Sigmoid colon (tissue), 7 donors: Measurements from ENCODE around the gene NLGN1. TPM values are rescaled to one million over a fixed set of nuclear protein-coding genes. Genes with fewer than 3 reads are reported as not detected.

Experiments
- DNase-seq: peaks from one replicate; pipeline ENCODE4 v3.0.0-alpha.2; 2019
- H3K27ac ChIP-seq, 4 donors: fragments of 200-600 bp; sonication (generic); one replicate each; pipeline ENCODE4 v1.5.1; 2016 to 2019; ENCODE audit warnings: mild to moderate bottlenecking in 1 of 4
- H3K27me3 ChIP-seq, 3 donors: fragments of 200-600 bp; sonication (generic); one replicate each; pipeline ENCODE4 v1.5.1; 2019; ENCODE audit warnings: mild to moderate bottlenecking in 1 of 3
- H3K36me3 ChIP-seq, 4 donors: fragments of 200-600 bp; sonication (generic); one replicate each; pipeline ENCODE4 v1.5.1; 2016 to 2019
- H3K4me1 ChIP-seq, 4 donors: fragments of 200-600 bp; sonication (generic); one replicate each; pipeline ENCODE4 v1.5.1; 2017 to 2019
- H3K4me3 ChIP-seq, 4 donors: fragments of 200-600 bp; sonication (generic); one replicate each; pipeline ENCODE4 v1.5.1; 2017 to 2019; ENCODE audit warnings: mild to moderate bottlenecking in 2 of 4, moderate library complexity in 1 of 4
- H3K9me3 ChIP-seq, 4 donors: fragments of 200-600 bp in 3 of 4; sonication (generic) in 3 of 4; one replicate each; pipeline versions ENCODE4 v1.5.1 to v1.6.1; 2013 to 2019
- EP300 ChIP-seq, 4 donors: sonication (generic); formaldehyde crosslinking; IDR thresholded peaks; one replicate each; pipeline ENCODE4 v1.6.1; 2017; ENCODE audit warnings: antibody characterized with exemption in 4 of 4
- POLR2A ChIP-seq, 2 donors: fragments of 450-650 bp; IDR thresholded peaks; one replicate each; pipeline ENCODE4 v1.6.1; 2016; ENCODE audit warnings: antibody characterized with exemption in 2 of 2, mild to moderate bottlenecking in 2 of 2, moderate library complexity in 2 of 2
- POLR2AphosphoS5 ChIP-seq, 4 donors: sonication (generic); formaldehyde crosslinking; IDR thresholded peaks; one replicate each; pipeline ENCODE4 v1.6.1; 2017; ENCODE audit warnings: antibody characterized with exemption in 4 of 4
- WGBS, 2 donors: extraction: QIAGEN DNeasy Blood & Tissue Kit; methylation state at CpG; one replicate each; pipeline ENCODE4 v1.1.7; 2013; 5-methylcytosine and 5-hydroxymethylcytosine counted together
- intact Hi-C: fragments of 100-400 bp; cut with DNase I; formaldehyde crosslinking; loops from one replicate; pipeline ENCODE4 v1.15.1; 2023
- polyA plus RNA-seq, 3 donors: library from polyadenylated mRNA; stranded (reverse); fragments of 200-250 nt; gene quantifications; one replicate each; pipeline ENCODE4 v1.2.3, GENCODE V29; 2013
- total RNA-seq, 4 donors: library from RNA; depleted of rRNA; stranded (reverse); fragments of >200 nt; gene quantifications; one replicate each; pipeline ENCODE4 v1.1.0, GENCODE V29; 2016
- TF ChIP-seq, protein P1 (sequence below), 4 experiments: fragments of 450-650 bp in 3 of 4; fragments of 200-600 bp in 1 of 4; IDR thresholded peaks; one replicate each; pipeline ENCODE4 v1.5.1; 2016 to 2019; ENCODE audit warnings: antibody characterized with exemption in 4 of 4, mild to moderate bottlenecking in 3 of 4, moderate library complexity in 2 of 4
- donor health status: healthy with polysubstance abuse.
- donor health status: Bipolar disorder and iron deficiency.
- donor health status: healthy.

NLGN1 gene
- total and polyA plus RNA-seq, 7 donors, result under 0.01 to 33.5 (median 28.3) TPM; not detected in 1

DNA sequence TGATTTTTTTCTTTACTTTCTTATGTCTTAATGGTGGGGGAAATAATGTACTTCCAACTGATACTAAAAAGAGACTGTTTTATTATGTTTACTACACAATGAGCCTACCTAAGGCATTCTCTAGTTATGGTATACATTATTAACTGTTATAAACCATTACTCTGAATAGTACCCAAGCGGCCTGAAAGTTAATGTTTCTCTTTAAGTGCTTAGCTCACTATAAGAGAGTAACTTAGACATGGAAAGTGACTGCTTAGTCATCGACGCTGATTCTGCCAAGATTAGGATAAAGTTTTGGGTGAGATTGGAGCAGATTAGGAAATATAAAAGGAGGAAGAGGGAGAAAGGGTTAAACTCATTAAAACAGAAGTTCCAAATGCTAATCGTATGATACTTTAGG lies 365.0 kb downstream of the NLGN1 start:
- Histone ChIP-seq H3K27me3 (no peaks in the 10 kb centered on the region), H3K4me3 (no peak overlapping the region), H3K27ac (no peak overlapping the region), H3K36me3 (no peaks in the 10 kb centered on the region), H3K4me1 (peaks cover 0 to 3% (median 0%) of the 10 kb centered on the region in 4 donors), H3K9me3 (no peaks in the 10 kb centered on the region)
- DNase-seq, result no peak
- 55 to 73% methylated on average over 4 of the region's 4 CpGs for WGBS, 2 donors
- intact Hi-C loops, result no loop called here
- no peak for TF ChIP-seq EP300 (IDR thresholded peaks at IDR 0.05)
- no peak for TF ChIP-seq POLR2AphosphoS5 (IDR thresholded peaks at IDR 0.05)
- no peak for TF ChIP-seq POLR2A (IDR thresholded peaks at IDR 0.05)
- TF ChIP-seq, protein P1, sequence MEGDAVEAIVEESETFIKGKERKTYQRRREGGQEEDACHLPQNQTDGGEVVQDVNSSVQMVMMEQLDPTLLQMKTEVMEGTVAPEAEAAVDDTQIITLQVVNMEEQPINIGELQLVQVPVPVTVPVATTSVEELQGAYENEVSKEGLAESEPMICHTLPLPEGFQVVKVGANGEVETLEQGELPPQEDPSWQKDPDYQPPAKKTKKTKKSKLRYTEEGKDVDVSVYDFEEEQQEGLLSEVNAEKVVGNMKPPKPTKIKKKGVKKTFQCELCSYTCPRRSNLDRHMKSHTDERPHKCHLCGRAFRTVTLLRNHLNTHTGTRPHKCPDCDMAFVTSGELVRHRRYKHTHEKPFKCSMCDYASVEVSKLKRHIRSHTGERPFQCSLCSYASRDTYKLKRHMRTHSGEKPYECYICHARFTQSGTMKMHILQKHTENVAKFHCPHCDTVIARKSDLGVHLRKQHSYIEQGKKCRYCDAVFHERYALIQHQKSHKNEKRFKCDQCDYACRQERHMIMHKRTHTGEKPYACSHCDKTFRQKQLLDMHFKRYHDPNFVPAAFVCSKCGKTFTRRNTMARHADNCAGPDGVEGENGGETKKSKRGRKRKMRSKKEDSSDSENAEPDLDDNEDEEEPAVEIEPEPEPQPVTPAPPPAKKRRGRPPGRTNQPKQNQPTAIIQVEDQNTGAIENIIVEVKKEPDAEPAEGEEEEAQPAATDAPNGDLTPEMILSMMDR (IDR thresholded peaks at IDR 0.05), result no peak

DNA sequence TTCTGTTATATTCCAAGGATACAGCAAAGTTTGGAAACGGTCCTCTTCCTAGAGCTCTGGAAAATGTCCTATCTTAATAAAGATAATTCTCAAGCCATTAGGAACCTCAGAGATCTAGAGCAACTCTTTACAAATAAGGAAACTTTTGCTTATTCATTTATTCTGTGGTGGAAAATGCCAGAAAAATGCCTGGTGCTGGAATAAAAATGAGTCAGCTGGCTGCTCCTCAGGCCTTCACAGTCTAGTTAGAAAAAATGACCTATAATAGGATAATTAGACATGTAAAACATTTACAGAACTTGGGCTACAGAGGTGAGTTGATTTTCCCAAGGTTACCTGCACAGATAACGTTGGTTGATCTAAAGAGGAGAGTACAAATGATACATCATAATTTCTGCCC lies 372.5 kb downstream of the NLGN1 start:
- intact Hi-C loops, result no loop called here
- DNase-seq, result no peak
- H3K9me3 ChIP-seq, result no peaks in the 10 kb centered on the region
- H3K4me1 ChIP-seq, result no peaks in the 10 kb centered on the region
- no peak overlapping the region for H3K27ac ChIP-seq
- H3K27me3 ChIP-seq, result no peaks in the 10 kb centered on the region
- H3K4me3 ChIP-seq, result no peak overlapping the region
- WGBS, 2 donors, result 40 to 69% methylated on average over 2 of the region's 2 CpGs
- TF ChIP-seq, protein P1 (IDR thresholded peaks at IDR 0.05), result no peak
- TF ChIP-seq POLR2A (IDR thresholded peaks at IDR 0.05), result no peak
- H3K36me3 ChIP-seq, result no peaks in the 10 kb centered on the region

DNA sequence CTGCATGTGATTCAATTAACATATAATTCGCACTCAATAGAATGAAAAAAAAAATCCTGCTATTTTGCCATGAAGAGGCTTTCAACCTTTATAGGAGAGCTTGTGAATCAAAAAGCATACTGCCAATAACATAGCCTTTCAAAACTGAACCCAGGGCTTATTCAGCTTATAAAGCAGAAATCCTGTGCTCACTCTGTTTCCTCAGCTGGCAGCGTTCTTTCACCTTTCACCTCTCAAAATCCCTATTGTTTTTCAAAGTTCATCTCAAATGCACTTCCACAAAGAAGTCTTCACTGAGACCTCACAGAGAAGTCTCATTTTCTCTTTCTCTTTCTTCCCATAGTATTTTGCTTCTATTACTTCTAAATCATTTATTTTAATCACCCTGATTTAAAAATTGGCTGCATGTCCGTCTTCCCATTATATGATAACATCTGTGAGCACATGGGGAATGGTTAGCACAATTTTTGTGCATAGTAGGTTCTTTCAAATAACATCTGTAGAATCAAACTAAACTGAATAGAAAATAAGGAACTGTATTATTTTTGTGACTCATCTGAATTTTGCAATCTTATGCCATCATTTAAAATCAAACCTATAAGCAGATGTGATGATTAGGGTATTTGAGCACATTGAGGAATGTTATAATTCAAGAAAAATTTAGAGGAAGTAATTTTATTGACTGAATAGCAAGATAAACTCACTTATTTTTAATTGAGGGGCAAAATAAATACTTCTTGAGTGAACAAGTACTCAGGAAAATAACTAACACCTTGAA lies 373.4 kb downstream of the NLGN1 start:
- H3K27me3 ChIP-seq, result no peaks in the 10 kb centered on the region
- H3K9me3 ChIP-seq, result no peaks in the 10 kb centered on the region
- H3K4me3 ChIP-seq, result no peak overlapping the region
- DNase-seq, result no peak
- H3K4me1 ChIP-seq, result no peaks in the 10 kb centered on the region
- H3K36me3 ChIP-seq, result no peaks in the 10 kb centered on the region
- intact Hi-C loops, result no loop called here
- 64 to 76% methylated on average over 3 of the region's 3 CpGs for WGBS, 2 donors
- TF ChIP-seq POLR2A (IDR thresholded peaks at IDR 0.05) (no peak), POLR2AphosphoS5 (IDR thresholded peaks at IDR 0.05) (no peak)
- no peak overlapping the region for H3K27ac ChIP-seq

DNA sequence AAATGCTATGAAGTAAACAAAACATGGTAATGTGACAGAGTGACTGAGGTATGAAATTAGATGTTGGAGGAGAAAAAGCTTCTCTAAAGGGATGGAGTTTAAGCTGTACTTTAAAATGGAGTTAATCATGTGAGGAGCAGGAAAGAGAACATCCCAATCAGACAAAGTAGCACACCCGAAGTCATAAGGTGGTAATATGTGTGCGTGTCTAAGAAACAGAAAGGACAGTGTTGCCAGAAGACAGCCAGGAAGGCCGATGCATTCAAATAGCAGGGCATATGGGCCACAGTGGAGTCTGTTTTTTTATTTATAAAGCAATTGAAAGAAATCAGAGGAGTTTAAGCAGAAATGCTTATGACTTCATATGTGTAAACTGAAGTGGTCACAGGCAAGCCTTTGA lies 376.3 kb downstream of the NLGN1 start:
- Histone ChIP-seq H3K36me3 (no peaks in the 10 kb centered on the region), H3K4me3 (no peak overlapping the region), H3K27ac (no peak overlapping the region), H3K27me3 (no peaks in the 10 kb centered on the region), H3K9me3 (no peaks in the 10 kb centered on the region), H3K4me1 (no peaks in the 10 kb centered on the region)
- no peak for DNase-seq
- 81 to 86% methylated on average over 3 of the region's 3 CpGs for WGBS, 2 donors
- intact Hi-C loops, result no loop called here
- TF ChIP-seq POLR2A (IDR thresholded peaks at IDR 0.05) (no peak), EP300 (IDR thresholded peaks at IDR 0.05) (no peak), POLR2AphosphoS5 (IDR thresholded peaks at IDR 0.05) (no peak)
- TF ChIP-seq, protein P1 (IDR thresholded peaks at IDR 0.05), result no peak

DNA sequence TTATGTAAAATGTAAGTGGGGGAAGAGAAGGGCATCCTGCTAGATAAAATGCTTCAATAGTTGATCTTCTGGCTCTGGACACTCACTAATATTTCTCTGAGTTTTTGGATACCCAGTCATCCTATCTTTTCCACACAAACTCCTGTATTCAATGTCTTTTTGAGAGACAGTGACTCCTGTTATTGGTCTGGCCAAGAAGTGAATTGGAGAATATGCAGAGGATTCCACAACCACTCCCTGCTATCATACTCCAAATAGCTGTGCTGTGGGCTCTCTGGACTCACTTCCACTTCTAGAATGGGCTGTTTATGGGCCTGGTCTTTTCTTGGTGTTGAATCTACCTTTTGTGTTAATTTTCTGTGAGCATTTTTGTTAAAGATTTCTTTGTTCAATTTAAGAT lies 376.8 kb downstream of the NLGN1 start:
- H3K4me1 ChIP-seq, result no peaks in the 10 kb centered on the region
- no peaks in the 10 kb centered on the region for H3K36me3 ChIP-seq
- no peak for DNase-seq
- intact Hi-C loops, result no loop called here
- H3K4me3 ChIP-seq, result no peak overlapping the region
- no peaks in the 10 kb centered on the region for H3K27me3 ChIP-seq
- H3K27ac ChIP-seq, result no peak overlapping the region
- no peak for TF ChIP-seq POLR2AphosphoS5 (IDR thresholded peaks at IDR 0.05)
- TF ChIP-seq EP300 (IDR thresholded peaks at IDR 0.05), result no peak
- no peaks in the 10 kb centered on the region for H3K9me3 ChIP-seq

DNA sequence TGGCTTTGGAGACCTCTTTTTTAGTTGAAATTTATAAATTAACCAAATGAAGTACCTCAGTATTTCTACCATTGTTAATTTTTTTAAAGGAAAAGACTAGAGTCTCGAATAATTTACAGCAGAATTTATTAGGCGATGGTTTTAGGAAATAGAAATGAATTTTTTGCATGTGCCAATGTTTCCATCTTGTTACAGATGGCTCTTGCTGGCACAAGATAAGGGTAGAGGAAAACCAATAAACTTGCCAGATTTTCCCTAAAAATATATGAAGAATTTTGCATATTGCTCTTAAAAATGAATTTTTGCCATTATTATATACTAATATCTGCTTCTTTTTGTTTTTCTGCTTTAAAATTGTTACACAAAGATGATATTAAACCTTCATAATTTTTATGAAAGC lies 380.7 kb downstream of the NLGN1 start:
- H3K9me3 ChIP-seq, result no peaks in the 10 kb centered on the region
- no peak for DNase-seq
- no peak for TF ChIP-seq POLR2AphosphoS5 (IDR thresholded peaks at IDR 0.05)
- no peak for TF ChIP-seq POLR2A (IDR thresholded peaks at IDR 0.05)
- TF ChIP-seq EP300 (IDR thresholded peaks at IDR 0.05), result no peak
- TF ChIP-seq, protein P1 (IDR thresholded peaks at IDR 0.05), result no peak
- no peak overlapping the region for H3K27ac ChIP-seq
- H3K36me3 ChIP-seq, result no peaks in the 10 kb centered on the region
- no peak overlapping the region for H3K4me3 ChIP-seq
- no peaks in the 10 kb centered on the region for H3K27me3 ChIP-seq
- WGBS, 2 donors, result 69 to 82% methylated on average over 2 of the region's 2 CpGs
- no peaks in the 10 kb centered on the region for H3K4me1 ChIP-seq
- intact Hi-C loops, result no loop called here
